ENCODE measurements around the gene UNC79. TPM values are rescaled to one million over a fixed set of nuclear protein-coding genes. Genes with fewer than 3 reads are reported as not detected.

Gene UNC79
- total RNA-seq, 1 experiment from 2014 or later, result not detected

DNA sequence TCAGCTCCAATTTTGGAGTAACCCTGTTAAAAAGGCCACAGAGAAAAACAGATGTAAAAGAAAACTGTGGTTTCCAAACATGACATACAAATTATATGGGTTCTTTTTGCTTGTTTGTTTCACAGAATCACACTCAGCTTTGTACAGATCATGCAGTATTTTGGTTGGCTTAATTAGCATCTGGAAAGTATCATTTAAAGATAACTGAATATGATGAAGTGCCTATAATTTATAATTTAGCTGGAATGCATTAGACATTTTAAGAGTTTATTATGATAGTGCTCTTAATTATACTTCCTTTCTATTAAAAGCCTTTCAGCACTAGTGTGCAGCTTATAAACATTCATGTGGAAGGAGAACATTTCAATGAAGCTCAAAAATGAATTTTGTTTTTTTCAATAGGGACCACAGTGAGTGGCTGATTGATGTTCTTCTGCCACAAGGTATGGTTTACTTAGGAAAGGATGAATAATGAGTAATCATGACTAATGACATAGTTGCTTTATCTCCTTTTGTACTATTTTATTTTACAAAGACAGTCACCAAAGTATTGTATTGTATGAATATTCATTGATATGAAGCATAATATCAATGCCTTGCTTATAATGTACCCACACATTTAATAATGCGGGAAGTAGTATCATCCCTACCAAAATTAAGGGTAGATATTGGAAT, 98.3 kb downstream of the UNC79 start:
- no peak for DNase-seq
- H3K27me3 Mint-ChIP-seq (ENCODE audit: unreplicated experiment), result peaks cover 6% of the 10 kb centered on the region
- H3K4me1 Mint-ChIP-seq (ENCODE audit: low read depth, unreplicated experiment), result no peaks in the 10 kb centered on the region
- intact Hi-C loops (cut with micrococcal nuclease; ENCODE audit: unreplicated experiment), result no loop called here
- BruUV-seq (replicated peaks), result no TSS peak
- no peaks in the 10 kb centered on the region for H3K9me3 Mint-ChIP-seq (ENCODE audit: low read depth, unreplicated experiment)
- no peak overlapping the region for H3K4me3 Mint-ChIP-seq (ENCODE audit: low read depth, unreplicated experiment)
- no peaks in the 10 kb centered on the region for H3K36me3 Mint-ChIP-seq (ENCODE audit: insufficient read depth, unreplicated experiment)
- no peak overlapping the region for H3K27ac Mint-ChIP-seq (ENCODE audit: unreplicated experiment)
- CTCF ChIA-PET, result no interaction called here
- TF ChIP-seq, protein P1, sequence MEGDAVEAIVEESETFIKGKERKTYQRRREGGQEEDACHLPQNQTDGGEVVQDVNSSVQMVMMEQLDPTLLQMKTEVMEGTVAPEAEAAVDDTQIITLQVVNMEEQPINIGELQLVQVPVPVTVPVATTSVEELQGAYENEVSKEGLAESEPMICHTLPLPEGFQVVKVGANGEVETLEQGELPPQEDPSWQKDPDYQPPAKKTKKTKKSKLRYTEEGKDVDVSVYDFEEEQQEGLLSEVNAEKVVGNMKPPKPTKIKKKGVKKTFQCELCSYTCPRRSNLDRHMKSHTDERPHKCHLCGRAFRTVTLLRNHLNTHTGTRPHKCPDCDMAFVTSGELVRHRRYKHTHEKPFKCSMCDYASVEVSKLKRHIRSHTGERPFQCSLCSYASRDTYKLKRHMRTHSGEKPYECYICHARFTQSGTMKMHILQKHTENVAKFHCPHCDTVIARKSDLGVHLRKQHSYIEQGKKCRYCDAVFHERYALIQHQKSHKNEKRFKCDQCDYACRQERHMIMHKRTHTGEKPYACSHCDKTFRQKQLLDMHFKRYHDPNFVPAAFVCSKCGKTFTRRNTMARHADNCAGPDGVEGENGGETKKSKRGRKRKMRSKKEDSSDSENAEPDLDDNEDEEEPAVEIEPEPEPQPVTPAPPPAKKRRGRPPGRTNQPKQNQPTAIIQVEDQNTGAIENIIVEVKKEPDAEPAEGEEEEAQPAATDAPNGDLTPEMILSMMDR (IDR thresholded peaks at IDR 0.05; ENCODE audit: unreplicated experiment), result no peak

- no peak for DNase-seq
- H3K9me3 Mint-ChIP-seq (ENCODE audit: low read depth, unreplicated experiment), result no peaks in the 10 kb centered on the region
- TF ChIP-seq, protein P1 (IDR thresholded peaks at IDR 0.05; ENCODE audit: unreplicated experiment), result no peak
- H3K4me1 Mint-ChIP-seq (ENCODE audit: low read depth, unreplicated experiment), result no peaks in the 10 kb centered on the region
- H3K27ac Mint-ChIP-seq (ENCODE audit: unreplicated experiment), result no peak overlapping the region
- no peak overlapping the region for H3K4me3 Mint-ChIP-seq (ENCODE audit: low read depth, unreplicated experiment)
- no TSS peak for BruUV-seq (replicated peaks)
- H3K36me3 Mint-ChIP-seq (ENCODE audit: insufficient read depth, unreplicated experiment), result no peaks in the 10 kb centered on the region
- peaks cover 33% of the 10 kb centered on the region for H3K27me3 Mint-ChIP-seq (ENCODE audit: unreplicated experiment)
- intact Hi-C loops (cut with micrococcal nuclease; ENCODE audit: unreplicated experiment), result no loop called here
- CTCF ChIA-PET, result no interaction called here
Observed at GRCh38 chr14:93531644-93532043, 100.9 kb downstream of the UNC79 start.

DNA sequence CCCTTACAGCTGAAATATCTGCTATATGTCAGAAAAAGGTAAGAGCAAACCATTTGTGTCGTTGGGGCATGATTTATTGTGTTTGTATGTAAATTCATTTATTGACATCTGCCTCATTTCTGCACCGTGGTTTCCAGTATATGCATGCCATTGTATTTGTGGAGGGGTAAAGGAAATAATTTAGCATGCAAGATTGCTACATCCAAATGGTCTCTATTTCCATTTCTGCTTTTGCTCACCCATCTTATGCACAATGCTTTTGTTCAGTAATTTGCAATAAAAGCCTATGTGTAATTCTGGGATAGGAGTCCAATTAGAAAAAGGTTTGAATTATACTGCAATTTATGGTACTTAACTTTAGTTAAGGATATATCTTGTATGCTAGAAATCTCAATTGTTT, 101.8 kb downstream of the UNC79 start:
- intact Hi-C loops (cut with micrococcal nuclease; ENCODE audit: unreplicated experiment), result no loop called here
- Mint-ChIP-seq H3K4me3 (ENCODE audit: low read depth, unreplicated experiment) (no peak overlapping the region), H3K27me3 (ENCODE audit: unreplicated experiment) (peaks cover 39% of the 10 kb centered on the region), H3K4me1 (ENCODE audit: low read depth, unreplicated experiment) (no peaks in the 10 kb centered on the region), H3K36me3 (ENCODE audit: insufficient read depth, unreplicated experiment) (no peaks in the 10 kb centered on the region), H3K27ac (ENCODE audit: unreplicated experiment) (no peak overlapping the region), H3K9me3 (ENCODE audit: low read depth, unreplicated experiment) (no peaks in the 10 kb centered on the region)
- no TSS peak for BruUV-seq (replicated peaks)
- no peak for DNase-seq
- CTCF ChIA-PET, result interaction anchor here (0.6 kb wide), 1 partner anchor 113 kb away, joined by 3 read pairs; no protein-coding TSS in a partner anchor
- TF ChIP-seq, protein P1 (IDR thresholded peaks at IDR 0.05; ENCODE audit: unreplicated experiment), result no peak

DNA sequence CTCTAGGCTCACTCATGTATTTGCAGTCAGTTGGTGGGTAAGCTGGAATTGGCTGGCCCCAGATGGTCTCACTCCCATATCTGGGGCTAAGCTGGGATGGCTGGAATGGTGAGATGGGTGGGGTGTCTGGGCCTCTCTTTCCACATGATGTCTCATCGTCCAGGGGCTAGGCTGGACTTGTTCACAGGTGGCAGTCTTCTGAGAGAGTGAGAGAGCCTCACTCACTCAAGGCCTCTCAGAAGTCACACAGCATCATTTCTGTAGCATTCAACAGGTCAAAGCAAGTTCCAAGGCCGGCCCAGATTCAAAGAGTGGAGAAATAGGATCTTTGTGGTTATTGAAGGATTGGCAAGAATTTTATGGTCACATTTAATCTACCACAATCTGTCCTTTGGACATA, 102.7 kb downstream of the UNC79 start:
- H3K9me3 Mint-ChIP-seq (ENCODE audit: low read depth, unreplicated experiment), result no peaks in the 10 kb centered on the region
- H3K4me3 Mint-ChIP-seq (ENCODE audit: low read depth, unreplicated experiment), result no peak overlapping the region
- H3K36me3 Mint-ChIP-seq (ENCODE audit: insufficient read depth, unreplicated experiment), result no peaks in the 10 kb centered on the region
- DNase-seq, result no peak
- peaks cover 48% of the 10 kb centered on the region for H3K27me3 Mint-ChIP-seq (ENCODE audit: unreplicated experiment)
- H3K4me1 Mint-ChIP-seq (ENCODE audit: low read depth, unreplicated experiment), result no peaks in the 10 kb centered on the region
- no TSS peak for BruUV-seq (replicated peaks)
- intact Hi-C loops (cut with micrococcal nuclease; ENCODE audit: unreplicated experiment), result no loop called here
- CTCF ChIA-PET, result no interaction called here
- TF ChIP-seq, protein P1 (IDR thresholded peaks at IDR 0.05; ENCODE audit: unreplicated experiment), result no peak
- H3K27ac Mint-ChIP-seq (ENCODE audit: unreplicated experiment), result no peak overlapping the region
